ENCODE measurements around the gene RTP5.

RTP5 gene

GRCh38 chr2:241857572-241858121 lies 11.9 kb upstream of the RTP5 start:
- no peak for DNase-seq (ENCODE audit: low spot score)

- DNase-seq (ENCODE audit: low spot score), result no peak
These were observed 11.1 kb upstream of the RTP5 start, which contains the start of gene PDCD1 for GRCh38 chr2:241858206-241859016. Gene PDCD1 (minus strand): TSS chr2:241858894. CDS start chr2:241858838, 56 bp downstream.

- no peak for DNase-seq (ENCODE audit: low spot score)
These were observed 10.5 kb upstream of the RTP5 start for GRCh38 chr2:241859017-241859435.

- DNase-seq (ENCODE audit: low spot score), result peak; percentile 85
These were observed 9.9 kb upstream of the RTP5 start for GRCh38 chr2:241859436-241860183.

- DNase-seq (ENCODE audit: low spot score), result no peak
These were observed 9.1 kb upstream of the RTP5 start for GRCh38 chr2:241860184-241861078.

- no peak for DNase-seq (ENCODE audit: low spot score)
These were observed 8.3 kb upstream of the RTP5 start for GRCh38 chr2:241861264-241861663.

- no peak for DNase-seq (ENCODE audit: low spot score)
These were observed 7.4 kb upstream of the RTP5 start for GRCh38 chr2:241862093-241862492.

- DNase-seq (ENCODE audit: low spot score), result no peak
These were observed 6.6 kb upstream of the RTP5 start for GRCh38 chr2:241862775-241863535.

GRCh38 chr2:241863536-241863954 lies 6.0 kb upstream of the RTP5 start:
- DNase-seq (ENCODE audit: low spot score), result no peak

- no peak for DNase-seq (ENCODE audit: low spot score)
These were observed 5.2 kb upstream of the RTP5 start for GRCh38 chr2:241864168-241864849.

GRCh38 chr2:241864850-241865213 lies 4.7 kb upstream of the RTP5 start:
- DNase-seq (ENCODE audit: low spot score), result no peak

GRCh38 chr2:241865416-241865956 lies 4.0 kb upstream of the RTP5 start:
- DNase-seq (ENCODE audit: low spot score), result no peak

GRCh38 chr2:241865957-241866789 lies 3.4 kb upstream of the RTP5 start:
- no peak for DNase-seq (ENCODE audit: low spot score)

GRCh38 chr2:241866790-241867645 lies 2.5 kb upstream of the RTP5 start:
- no peak for DNase-seq (ENCODE audit: low spot score)

- no peak for DNase-seq (ENCODE audit: low spot score)
These were observed 1.6 kb upstream of the RTP5 start for GRCh38 chr2:241867776-241868420.

GRCh38 chr2:241868661-241869081 lies 858 bp upstream of the RTP5 start:
- no peak for DNase-seq (ENCODE audit: low spot score)

- no peak for DNase-seq (ENCODE audit: low spot score)
These were observed 582 bp downstream of the RTP5 start for GRCh38 chr2:241870081-241870541.
